ENCODE measurements around the gene PRUNE2. TPM values are rescaled to one million over a fixed set of nuclear protein-coding genes. Genes with fewer than 3 reads are reported as not detected.
A peak's percentile ranks its signal among the peaks of the same experiment; 100 is the strongest.
"Not testable (repeated sequence)": the region's sequence is repeated elsewhere in the genome, so short reads cannot be mapped to it uniquely, and the experiment has no call there.

Gene PRUNE2
- total RNA-seq, 1 experiment from 2014 or later: 0.48 TPM

DNA sequence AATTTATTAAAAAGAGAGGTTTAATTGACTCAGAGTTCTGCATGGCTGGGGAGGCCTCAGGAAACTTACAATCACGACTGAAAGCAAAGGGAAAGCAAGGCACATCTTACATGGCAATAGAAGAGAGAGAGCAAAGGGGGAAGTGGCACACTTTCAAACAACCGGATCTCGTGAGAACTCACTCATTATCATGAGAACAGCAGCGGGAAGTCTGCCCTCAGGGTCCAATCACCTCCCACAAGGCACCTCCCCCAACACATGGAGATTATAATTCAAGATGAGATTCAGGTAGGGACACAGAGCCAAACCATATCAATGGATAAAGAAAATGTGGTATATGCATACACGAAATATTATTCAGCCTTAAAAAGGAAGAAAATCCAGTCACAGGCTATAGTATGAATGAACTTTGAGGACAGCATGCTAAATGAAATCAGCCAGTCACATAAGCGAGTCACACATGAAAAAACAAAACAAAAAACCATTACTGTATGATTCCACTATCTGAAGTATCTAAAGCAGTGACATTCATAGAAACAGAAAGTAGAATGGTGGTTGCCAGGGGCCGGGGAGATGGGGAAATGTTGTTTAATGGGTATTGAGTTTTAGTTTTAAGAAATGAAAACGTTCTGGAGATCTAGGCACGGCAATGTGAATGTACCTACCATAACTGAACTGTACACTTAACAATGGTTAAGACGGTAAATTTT, 225.0 kb downstream of the PRUNE2 start:
- Histone ChIP-seq H3K9me3 (ENCODE audit: low read length) (no peaks in the 10 kb centered on the region), H4K20me1 (ENCODE audit: insufficient read depth, low read depth, low read length) (no peaks in the 10 kb centered on the region), H3K4me2 (ENCODE audit: low read depth, low read length, poor library complexity, severe bottlenecking) (no peak overlapping the region), H2AFZ (ENCODE audit: low read length) (no peak overlapping the region), H3K79me2 (ENCODE audit: low read length) (no peaks in the 10 kb centered on the region), H3K27ac (ENCODE audit: low read length) (no peak overlapping the region), H3K4me1 (ENCODE audit: low read length) (no peaks in the 10 kb centered on the region), H3K9me2 (replicated peaks; ENCODE audit: insufficient read depth, low read length) (no peaks in the 10 kb centered on the region), H3K4me3 (ENCODE audit: low read length) (no peak overlapping the region), H3K9ac (ENCODE audit: low read length) (no peak overlapping the region), H3K27me3 (ENCODE audit: low read length) (no peaks in the 10 kb centered on the region; the same call in 1 of the 2 replicates), H3K36me3 (ENCODE audit: insufficient read depth, low read length) (no peaks in the 10 kb centered on the region)
- no peak for DNase-seq

DNA sequence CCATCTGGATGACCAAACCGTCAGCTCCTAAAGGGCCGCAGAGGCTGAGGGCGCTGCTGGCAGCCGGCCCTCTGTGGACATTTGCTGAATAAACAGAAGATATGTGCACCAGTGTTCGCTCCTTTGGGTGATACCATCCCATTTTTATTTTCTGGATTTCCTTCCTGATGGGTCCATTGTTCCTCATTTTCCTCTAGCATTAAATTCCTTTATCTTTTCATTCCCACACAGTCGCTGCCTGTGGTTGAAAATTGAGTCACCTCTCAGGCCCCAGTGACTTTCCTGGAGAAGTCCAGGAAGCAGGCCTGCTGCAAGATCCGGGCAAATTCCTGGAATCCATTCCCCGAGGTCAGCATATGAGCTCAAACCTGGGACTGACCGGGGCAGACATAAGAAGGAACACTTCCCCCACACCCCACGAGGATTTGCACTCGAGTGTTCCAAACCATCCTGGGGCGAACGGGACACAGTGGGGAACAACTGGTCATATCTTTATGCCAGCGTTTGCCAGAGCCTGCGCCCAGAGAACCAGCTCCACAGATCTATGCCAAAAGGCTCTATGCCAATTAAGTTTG, 228.3 kb downstream of the PRUNE2 start:
- no peak overlapping the region for H3K9ac ChIP-seq (ENCODE audit: low read length)
- H3K27me3 ChIP-seq (ENCODE audit: low read length): no peaks in the 10 kb centered on the region; the same call in 1 of the 2 replicates

DNA sequence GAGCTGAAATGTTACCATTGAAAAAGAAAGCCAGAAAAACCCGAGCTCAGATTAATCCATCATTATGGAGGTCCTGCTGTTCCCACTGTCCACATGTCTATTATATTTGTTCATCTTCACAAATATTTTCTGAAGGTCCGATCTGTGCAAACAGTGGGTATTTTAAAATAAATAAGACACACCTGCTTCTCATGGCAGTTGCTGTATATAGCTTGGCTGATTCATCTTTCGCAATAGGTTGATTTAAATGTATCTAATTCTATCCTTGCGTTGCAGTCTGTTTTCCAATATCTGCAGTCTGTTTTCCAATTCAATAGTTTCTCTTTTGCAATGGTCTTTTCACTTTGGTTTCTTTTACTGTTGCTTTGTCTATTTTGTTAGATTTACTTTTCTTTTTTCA, 229.1 kb downstream of the PRUNE2 start:
- H3K9me2 ChIP-seq (replicated peaks; ENCODE audit: insufficient read depth, low read length): no peaks in the 10 kb centered on the region
- H3K27me3 ChIP-seq (ENCODE audit: low read length): no peaks in the 10 kb centered on the region; the same call in 1 of the 2 replicates
- H3K36me3 ChIP-seq (ENCODE audit: insufficient read depth, low read length): no peaks in the 10 kb centered on the region
- H3K4me1 ChIP-seq (ENCODE audit: low read length): no peaks in the 10 kb centered on the region
- H3K4me2 ChIP-seq (ENCODE audit: low read depth, low read length, poor library complexity, severe bottlenecking): no peak overlapping the region
- H3K4me3 ChIP-seq (ENCODE audit: low read length): no peak overlapping the region
- no peak overlapping the region for H3K9ac ChIP-seq (ENCODE audit: low read length)
- H4K20me1 ChIP-seq (ENCODE audit: insufficient read depth, low read depth, low read length): no peaks in the 10 kb centered on the region
- H3K79me2 ChIP-seq (ENCODE audit: low read length): no peaks in the 10 kb centered on the region
- H3K27ac ChIP-seq (ENCODE audit: low read length): no peak overlapping the region
- no peak for DNase-seq
- no peaks in the 10 kb centered on the region for H3K9me3 ChIP-seq (ENCODE audit: low read length)
- no peak overlapping the region for H2AFZ ChIP-seq (ENCODE audit: low read length)

More for the DNA sequence above, 228.3 kb downstream of the PRUNE2 start:
- Histone ChIP-seq H3K36me3 (ENCODE audit: insufficient read depth, low read length) (no peaks in the 10 kb centered on the region), H3K4me2 (ENCODE audit: low read depth, low read length, poor library complexity, severe bottlenecking) (no peak overlapping the region), H3K9me2 (replicated peaks; ENCODE audit: insufficient read depth, low read length) (no peaks in the 10 kb centered on the region), H4K20me1 (ENCODE audit: insufficient read depth, low read depth, low read length) (no peaks in the 10 kb centered on the region), H3K4me1 (ENCODE audit: low read length) (no peaks in the 10 kb centered on the region), H2AFZ (ENCODE audit: low read length) (no peak overlapping the region), H3K27ac (ENCODE audit: low read length) (no peak overlapping the region), H3K79me2 (ENCODE audit: low read length) (no peaks in the 10 kb centered on the region), H3K9me3 (ENCODE audit: low read length) (no peaks in the 10 kb centered on the region), H3K4me3 (ENCODE audit: low read length) (no peak overlapping the region)
- DNase-seq: no peak

DNA sequence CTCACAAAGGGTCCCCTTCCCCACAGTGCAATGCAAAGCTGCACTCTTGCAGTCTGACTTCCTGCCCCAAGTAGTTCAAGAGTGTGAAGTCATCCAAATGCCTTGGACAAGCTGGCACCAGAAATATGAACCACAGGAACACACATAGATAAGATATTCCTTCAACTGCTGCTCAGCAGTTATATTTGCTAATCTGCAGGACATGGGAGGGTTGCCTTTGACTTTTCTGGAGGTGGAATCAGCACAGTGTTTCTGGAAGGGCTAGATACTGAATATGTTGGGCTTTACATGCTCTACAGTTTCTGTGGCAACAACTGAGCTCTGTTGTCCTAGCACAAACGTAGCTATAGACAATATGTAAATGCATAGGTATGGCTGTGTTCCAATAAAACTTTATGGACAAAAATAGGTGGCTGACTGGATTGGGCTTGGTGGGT, 238.4 kb downstream of the PRUNE2 start:
- H3K27ac ChIP-seq (ENCODE audit: low read length): no peak overlapping the region
- H4K20me1 ChIP-seq (ENCODE audit: insufficient read depth, low read depth, low read length): no peaks in the 10 kb centered on the region
- no peak overlapping the region for H3K9ac ChIP-seq (ENCODE audit: low read length)
- no peak for DNase-seq
- H3K79me2 ChIP-seq (ENCODE audit: low read length): no peaks in the 10 kb centered on the region
- no peaks in the 10 kb centered on the region for H3K27me3 ChIP-seq (ENCODE audit: low read length)
- no peaks in the 10 kb centered on the region for H3K36me3 ChIP-seq (ENCODE audit: insufficient read depth, low read length)
- H3K4me1 ChIP-seq (ENCODE audit: low read length): peaks cover 7% of the 10 kb centered on the region
- no peak overlapping the region for H3K4me3 ChIP-seq (ENCODE audit: low read length)
- H3K4me2 ChIP-seq (ENCODE audit: low read depth, low read length, poor library complexity, severe bottlenecking): no peak overlapping the region
- H3K9me3 ChIP-seq (ENCODE audit: low read length): no peaks in the 10 kb centered on the region
- no peaks in the 10 kb centered on the region for H3K9me2 ChIP-seq (replicated peaks; ENCODE audit: insufficient read depth, low read length)
- H2AFZ ChIP-seq (ENCODE audit: low read length): no peak overlapping the region

DNA sequence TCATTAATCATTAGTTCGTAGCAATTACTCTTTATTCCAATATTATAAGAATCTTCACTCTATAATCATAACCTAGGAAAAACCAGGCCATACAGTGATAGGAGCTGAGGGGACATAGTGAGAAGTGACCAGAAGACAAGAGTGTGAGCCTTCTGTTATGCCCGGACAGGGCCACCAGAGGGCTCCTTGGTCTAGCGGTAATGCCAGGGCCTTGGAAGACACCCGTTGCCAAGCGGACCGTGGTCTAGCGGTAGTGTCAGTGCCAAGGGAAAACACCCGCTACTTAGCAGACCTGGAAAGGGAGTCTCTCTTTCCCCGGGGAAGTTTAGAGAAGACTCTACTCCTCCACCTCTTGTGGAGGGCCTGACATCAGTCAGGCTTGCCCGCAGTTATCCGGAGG, 239.9 kb downstream of the PRUNE2 start:
- not testable (repeated sequence) for H3K4me3 ChIP-seq (ENCODE audit: low read length); H3K79me2 ChIP-seq (ENCODE audit: low read length); H3K9me3 ChIP-seq (ENCODE audit: low read length); H3K27ac ChIP-seq (ENCODE audit: low read length); H4K20me1 ChIP-seq (ENCODE audit: insufficient read depth, low read depth, low read length); H3K27me3 ChIP-seq (ENCODE audit: low read length); H2AFZ ChIP-seq (ENCODE audit: low read length); H3K9me2 ChIP-seq (replicated peaks; ENCODE audit: insufficient read depth, low read length); H3K4me1 ChIP-seq (ENCODE audit: low read length); H3K4me2 ChIP-seq (ENCODE audit: low read depth, low read length, poor library complexity, severe bottlenecking); H3K36me3 ChIP-seq (ENCODE audit: insufficient read depth, low read length); H3K9ac ChIP-seq (ENCODE audit: low read length)
- peak; percentile 65 for DNase-seq

DNA sequence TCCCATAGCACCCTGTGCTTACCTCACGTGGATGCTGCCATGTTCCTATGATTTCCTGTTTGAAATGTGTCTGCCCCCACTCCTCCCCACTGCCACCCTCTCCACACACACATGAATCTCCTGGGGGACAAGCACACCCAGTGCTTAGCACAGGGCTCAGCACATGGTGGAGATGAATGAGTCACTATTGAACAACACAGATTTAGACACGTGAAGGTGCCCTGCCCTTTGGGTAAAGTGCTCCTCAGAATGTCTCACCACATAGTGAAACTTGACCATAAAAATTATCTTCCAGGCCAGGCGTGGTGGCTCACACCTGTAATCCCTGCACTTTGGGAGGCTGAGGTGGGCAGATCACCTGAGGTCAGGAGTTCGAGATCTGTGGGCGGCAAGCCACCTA, 240.5 kb downstream of the PRUNE2 start:
- H4K20me1 ChIP-seq (ENCODE audit: insufficient read depth, low read depth, low read length): no peaks in the 10 kb centered on the region
- H3K27me3 ChIP-seq (ENCODE audit: low read length): no peaks in the 10 kb centered on the region
- H3K9me3 ChIP-seq (ENCODE audit: low read length): no peaks in the 10 kb centered on the region
- H3K27ac ChIP-seq (ENCODE audit: low read length): no peak overlapping the region
- H3K4me2 ChIP-seq (ENCODE audit: low read depth, low read length, poor library complexity, severe bottlenecking): no peak overlapping the region
- H3K79me2 ChIP-seq (ENCODE audit: low read length): no peaks in the 10 kb centered on the region
- no peak overlapping the region for H3K9ac ChIP-seq (ENCODE audit: low read length)
- no peaks in the 10 kb centered on the region for H3K36me3 ChIP-seq (ENCODE audit: insufficient read depth, low read length)
- H3K4me1 ChIP-seq (ENCODE audit: low read length): peaks cover 7% of the 10 kb centered on the region
- no peak overlapping the region for H3K4me3 ChIP-seq (ENCODE audit: low read length)
- DNase-seq: no peak
- no peaks in the 10 kb centered on the region for H3K9me2 ChIP-seq (replicated peaks; ENCODE audit: insufficient read depth, low read length)
- H2AFZ ChIP-seq (ENCODE audit: low read length): no peak overlapping the region

DNA sequence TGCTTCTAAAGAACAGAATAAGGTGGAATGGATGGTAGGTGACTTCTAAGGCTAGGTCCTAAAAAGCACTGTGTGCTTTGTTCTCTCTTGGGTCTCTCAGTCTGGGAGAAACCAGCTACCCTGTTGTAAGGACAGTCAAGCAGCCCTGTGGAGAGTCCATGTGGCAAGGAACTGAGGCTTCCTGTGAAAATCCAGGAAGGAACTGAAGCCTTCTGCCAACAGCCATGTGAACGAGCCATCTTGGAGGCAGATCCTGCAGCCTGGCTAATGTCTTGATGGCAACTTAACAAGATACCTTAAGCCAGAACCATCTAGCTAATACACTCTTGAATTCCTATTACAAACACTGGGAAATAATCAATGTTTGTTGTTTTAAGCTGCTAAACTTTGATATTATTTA, 241.8 kb downstream of the PRUNE2 start:
- Histone ChIP-seq H3K27me3 (ENCODE audit: low read length) (no peaks in the 10 kb centered on the region), H3K27ac (ENCODE audit: low read length) (no peak overlapping the region), H3K9ac (ENCODE audit: low read length) (no peak overlapping the region), H3K9me2 (replicated peaks; ENCODE audit: insufficient read depth, low read length) (no peaks in the 10 kb centered on the region), H3K4me2 (ENCODE audit: low read depth, low read length, poor library complexity, severe bottlenecking) (no peak overlapping the region), H3K79me2 (ENCODE audit: low read length) (no peaks in the 10 kb centered on the region), H4K20me1 (ENCODE audit: insufficient read depth, low read depth, low read length) (no peaks in the 10 kb centered on the region), H2AFZ (ENCODE audit: low read length) (no peak overlapping the region), H3K9me3 (ENCODE audit: low read length) (no peaks in the 10 kb centered on the region), H3K4me1 (ENCODE audit: low read length) (peaks cover 7% of the 10 kb centered on the region), H3K36me3 (ENCODE audit: insufficient read depth, low read length) (no peaks in the 10 kb centered on the region), H3K4me3 (ENCODE audit: low read length) (no peak overlapping the region)
- no peak for DNase-seq

DNA sequence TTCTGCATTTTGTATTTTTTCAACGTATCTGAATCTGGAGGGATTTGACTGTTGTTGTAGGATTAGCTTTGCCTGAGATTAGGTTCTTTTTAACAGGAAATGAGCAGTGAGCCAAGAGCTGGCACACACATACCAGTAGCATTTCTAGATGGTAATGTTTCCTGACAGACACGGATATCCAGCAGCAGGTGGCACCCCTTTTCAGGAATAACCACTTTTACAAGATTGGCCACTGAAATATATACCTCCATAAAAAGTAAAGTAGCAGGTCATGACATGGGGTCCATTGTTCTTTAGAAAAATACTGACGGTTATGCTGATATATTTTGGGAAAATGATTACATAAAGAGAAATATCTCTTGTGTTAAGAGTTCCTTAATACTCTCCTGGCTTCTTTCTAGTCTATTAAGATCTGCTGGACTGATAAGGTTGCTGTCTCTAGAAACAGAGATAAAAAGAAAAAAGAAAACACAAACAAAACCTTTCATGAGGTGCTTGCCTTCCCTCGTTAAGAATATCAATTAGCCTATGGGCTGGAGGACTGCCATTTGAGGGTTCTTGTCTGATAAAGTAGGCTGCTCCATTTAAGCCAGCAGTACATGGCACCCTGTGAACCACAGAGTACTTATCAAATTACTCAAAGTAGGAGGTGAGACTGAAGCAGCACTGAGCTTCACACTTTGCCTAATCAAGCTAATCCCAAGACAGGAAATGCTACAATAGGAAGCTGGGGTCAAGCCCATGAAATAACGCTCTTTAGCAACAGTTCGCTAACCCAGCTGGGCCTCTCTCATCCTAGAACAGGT, 243.2 kb downstream of the PRUNE2 start:
- H4K20me1 ChIP-seq (ENCODE audit: insufficient read depth, low read depth, low read length): no peaks in the 10 kb centered on the region
- H3K36me3 ChIP-seq (ENCODE audit: insufficient read depth, low read length): no peaks in the 10 kb centered on the region
- H3K9ac ChIP-seq (ENCODE audit: low read length): no peak overlapping the region
- H3K9me2 ChIP-seq (replicated peaks; ENCODE audit: insufficient read depth, low read length): no peaks in the 10 kb centered on the region
- H2AFZ ChIP-seq (ENCODE audit: low read length): no peak overlapping the region
- H3K27ac ChIP-seq (ENCODE audit: low read length): no peak overlapping the region
- H3K27me3 ChIP-seq (ENCODE audit: low read length): no peaks in the 10 kb centered on the region
- no peaks in the 10 kb centered on the region for H3K79me2 ChIP-seq (ENCODE audit: low read length)
- no peak overlapping the region for H3K4me3 ChIP-seq (ENCODE audit: low read length)
- H3K4me1 ChIP-seq (ENCODE audit: low read length): peaks cover 7% of the 10 kb centered on the region
- H3K4me2 ChIP-seq (ENCODE audit: low read depth, low read length, poor library complexity, severe bottlenecking): no peak overlapping the region
- no peak for DNase-seq
- no peaks in the 10 kb centered on the region for H3K9me3 ChIP-seq (ENCODE audit: low read length)

Data from Karpas-422 (cell line).